Spinal cord (tissue), 10 donors: ENCODE results near the gene UBE2E3. TPM values are rescaled to one million over a fixed set of nuclear protein-coding genes. Genes with fewer than 3 reads are reported as not detected.
A peak's percentile ranks its signal among the peaks of the same experiment; 100 is the strongest.

Source experiments
- DNase-seq, 6 donors: peaks; one replicate each; pipeline versions ENCODE4 v3.0.0 to v3.0.0-alpha.2; 2013 to 2015; ENCODE audit warnings: low spot score in 6 of 6, low read depth in 4 of 6
- H3K27ac ChIP-seq: one replicate; pipeline ENCODE4 v1.5.1; 2013; ENCODE audit warnings: low read depth, low read length, control low read depth
- H3K27me3 ChIP-seq: one replicate; pipeline ENCODE4 v1.6.1; 2013; ENCODE audit warnings: low read length; ENCODE audit not compliant: control insufficient read depth, insufficient read depth
- H3K36me3 ChIP-seq: one replicate; pipeline ENCODE4 v1.6.1; 2013; ENCODE audit warnings: low read length; ENCODE audit not compliant: control insufficient read depth, insufficient read depth
- H3K4me1 ChIP-seq: one replicate; pipeline ENCODE4 v1.6.1; 2013; ENCODE audit warnings: low read length; ENCODE audit not compliant: control insufficient read depth, insufficient read depth
- H3K4me3 ChIP-seq: one replicate; pipeline ENCODE4 v1.5.1; 2013; ENCODE audit warnings: low read depth, low read length, control low read depth
- H3K9me3 ChIP-seq: one replicate; pipeline ENCODE4 v1.6.1; 2013; ENCODE audit warnings: low read length; ENCODE audit not compliant: control insufficient read depth, insufficient read depth
- WGBS: methylation state at CpG from one replicate; pipeline ENCODE4 v1.1.5; 2013; ENCODE audit warnings: missing lambda C conversion rate; ENCODE audit not compliant: insufficient coverage; 5-methylcytosine and 5-hydroxymethylcytosine counted together
- polyA plus RNA-seq, 2 donors: library from polyadenylated mRNA; unstranded; fragments of 120-200 nt; gene quantifications; one replicate each; pipeline ENCODE4 v1.2.1, GENCODE V29; 2013; ENCODE audit not compliant: insufficient read length in 2 of 2
- total RNA-seq, 2 donors: library from RNA; depleted of rRNA in 1 of 2; stranded (reverse); fragments of 120-200 nt in 1 of 2; fragments of >200 nt in 1 of 2; gene quantifications; one replicate each; pipeline versions ENCODE4 v1.2.3 to v1.2.4, GENCODE V29; 2013 to 2014
- donor health status: healthy.

Gene UBE2E3
- total and polyA plus RNA-seq, 4 donors = 124 to 187 (median 160) TPM

DNA sequence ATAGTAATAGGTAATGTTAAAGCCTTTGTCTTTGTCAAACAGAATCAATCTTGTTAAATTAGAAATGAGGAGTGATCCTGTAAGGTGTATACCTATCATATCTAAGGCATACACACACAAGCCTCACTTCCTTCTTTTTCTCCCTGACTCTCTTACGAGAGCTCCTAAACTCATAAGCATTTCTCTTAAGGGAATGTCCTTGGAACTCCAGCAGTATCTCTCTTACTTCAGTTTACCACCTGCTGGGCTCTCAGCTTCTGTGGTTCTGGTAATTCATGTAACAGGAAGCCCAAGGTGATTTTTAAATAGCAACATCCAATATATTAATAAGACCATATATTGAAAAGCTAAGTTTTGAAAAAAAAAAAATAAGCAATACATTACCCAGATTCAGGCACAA is 85.9 kb downstream of the UBE2E3 start:
- Histone ChIP-seq H3K27me3 (no peaks in the 10 kb centered on the region), H3K4me3 (no peak overlapping the region), H3K4me1 (no peaks in the 10 kb centered on the region), H3K27ac (no peak overlapping the region), H3K36me3 (no peaks in the 10 kb centered on the region), H3K9me3 (no peaks in the 10 kb centered on the region)
- 60% methylated on average over 1 of the region's 1 CpG for WGBS
- DNase-seq = no peak

DNA sequence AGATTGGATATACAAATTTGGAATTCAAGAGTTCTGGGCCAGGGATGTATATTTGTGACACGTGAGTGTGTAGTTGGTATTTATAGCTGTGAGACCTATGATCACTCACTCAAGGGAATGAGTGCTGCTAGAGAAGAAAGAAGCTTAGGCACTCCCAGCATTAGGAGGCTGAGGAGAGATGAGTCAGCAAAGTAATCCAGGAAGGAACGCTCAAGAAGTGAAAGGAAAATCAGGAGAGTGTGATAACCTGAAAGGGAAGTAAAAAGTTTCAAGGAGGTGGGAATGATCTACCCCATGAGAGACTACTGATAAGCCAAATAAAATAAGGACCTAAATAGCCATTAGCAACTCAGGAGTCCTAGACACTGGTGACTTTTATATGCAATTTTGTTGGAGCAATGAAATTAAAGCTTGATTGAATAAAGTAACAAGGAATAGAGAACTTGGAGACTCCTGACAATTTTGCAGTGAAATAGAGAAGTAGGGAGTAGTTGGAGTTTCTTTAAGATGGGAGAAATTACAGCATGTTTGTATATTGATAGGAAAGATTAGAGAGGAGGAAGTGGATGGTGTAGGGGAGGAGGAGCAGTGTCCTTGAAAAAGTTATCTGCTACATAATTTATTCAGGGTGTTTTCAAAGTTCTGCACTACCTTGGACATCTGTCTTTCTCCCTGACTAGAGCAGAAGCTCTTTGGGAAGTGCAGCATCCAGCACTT is 89.9 kb downstream of the UBE2E3 start:
- Histone ChIP-seq H3K9me3 (no peaks in the 10 kb centered on the region), H3K4me1 (no peaks in the 10 kb centered on the region), H3K36me3 (no peaks in the 10 kb centered on the region), H3K27ac (no peak overlapping the region), H3K4me3 (no peak overlapping the region), H3K27me3 (no peaks in the 10 kb centered on the region)
- DNase-seq = no peak
- 90% methylated on average over 1 of the region's 2 CpGs for WGBS

- DNase-seq = no peak
- Histone ChIP-seq H3K4me3 (no peak overlapping the region), H3K4me1 (no peaks in the 10 kb centered on the region), H3K27me3 (no peaks in the 10 kb centered on the region), H3K27ac (no peak overlapping the region), H3K9me3 (no peaks in the 10 kb centered on the region), H3K36me3 (no peaks in the 10 kb centered on the region)
- WGBS = 93% methylated on average over 2 of the region's 5 CpGs
Observed at GRCh38 chr2:181070836-181071200, 90.4 kb downstream of the UBE2E3 start.

GRCh38 chr2:181072486-181073235 is 92.3 kb downstream of the UBE2E3 start:
- DNase-seq = peak in 2 of 6 donors; percentile 20 to 92
- 46% methylated on average over 2 of the region's 6 CpGs for WGBS
- Histone ChIP-seq H3K9me3 (no peaks in the 10 kb centered on the region), H3K27ac (no peak overlapping the region), H3K4me1 (no peaks in the 10 kb centered on the region), H3K4me3 (no peak overlapping the region), H3K36me3 (no peaks in the 10 kb centered on the region), H3K27me3 (no peaks in the 10 kb centered on the region)

DNA sequence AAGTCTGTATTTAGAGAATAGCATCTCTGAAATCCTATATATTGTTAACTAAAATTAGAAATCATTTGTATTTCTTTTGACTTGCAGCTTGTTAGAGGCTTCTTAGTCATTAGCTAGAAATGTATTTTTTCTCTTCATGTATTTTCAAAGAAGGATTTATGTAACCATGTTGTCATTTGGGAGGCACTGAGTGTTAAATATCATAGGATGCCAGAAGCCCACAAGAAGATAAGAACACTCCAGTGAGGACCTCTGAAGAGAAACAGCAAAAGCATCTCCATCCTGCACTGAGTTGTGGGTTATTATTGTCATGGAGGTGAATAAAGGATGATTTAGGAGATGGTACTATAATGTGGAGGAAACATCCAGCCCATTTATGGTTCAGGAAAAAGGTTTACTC is 93.5 kb downstream of the UBE2E3 start:
- Histone ChIP-seq H3K27me3 (no peaks in the 10 kb centered on the region), H3K4me1 (no peaks in the 10 kb centered on the region), H3K9me3 (no peaks in the 10 kb centered on the region), H3K27ac (no peak overlapping the region), H3K4me3 (no peak overlapping the region), H3K36me3 (no peaks in the 10 kb centered on the region)
- no peak for DNase-seq

- no peak overlapping the region for H3K4me3 ChIP-seq
- no peaks in the 10 kb centered on the region for H3K27me3 ChIP-seq
- H3K36me3 ChIP-seq = no peaks in the 10 kb centered on the region
- H3K4me1 ChIP-seq = no peaks in the 10 kb centered on the region
- no peak overlapping the region for H3K27ac ChIP-seq
- DNase-seq = no peak
- no peaks in the 10 kb centered on the region for H3K9me3 ChIP-seq
- WGBS = 43% methylated on average over 1 of the region's 2 CpGs
Observed at GRCh38 chr2:181074457-181074856, 94.1 kb downstream of the UBE2E3 start.

GRCh38 chr2:181076658-181077057 is 96.3 kb downstream of the UBE2E3 start:
- no peaks in the 10 kb centered on the region for H3K27me3 ChIP-seq
- no peaks in the 10 kb centered on the region for H3K36me3 ChIP-seq
- DNase-seq = no peak
- WGBS = no CpG with 5 or more reads among the region's 1 CpG
- no peaks in the 10 kb centered on the region for H3K9me3 ChIP-seq
- H3K4me1 ChIP-seq = no peaks in the 10 kb centered on the region
- H3K4me3 ChIP-seq = no peak overlapping the region
- no peak overlapping the region for H3K27ac ChIP-seq

DNA sequence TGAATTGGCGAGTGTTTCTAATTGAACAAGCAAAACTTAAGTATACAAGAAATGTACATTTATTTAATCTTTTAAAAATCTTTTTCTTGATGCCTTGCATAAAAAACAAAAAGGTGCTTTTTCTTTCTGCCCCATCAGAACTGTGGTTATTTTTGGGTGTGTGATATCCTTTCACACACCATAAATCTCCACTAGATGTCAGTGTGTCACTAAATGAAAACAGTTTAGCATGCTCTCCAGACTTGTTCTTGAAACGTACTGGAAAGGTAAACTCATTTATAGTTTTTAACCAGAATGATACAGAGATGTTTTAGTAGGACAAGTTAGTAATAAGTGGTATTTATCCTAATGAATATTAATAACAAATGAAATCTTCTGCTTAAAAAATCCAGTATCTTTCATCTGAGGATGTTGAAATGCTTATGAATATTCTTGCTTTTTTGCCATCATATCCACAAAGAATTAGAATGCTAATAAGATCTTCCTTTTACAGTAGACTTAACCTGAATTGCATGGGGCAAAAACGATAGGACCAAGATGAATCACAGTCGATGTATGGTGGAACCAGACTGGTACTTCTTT is 96.8 kb downstream of the UBE2E3 start:
- no peak overlapping the region for H3K27ac ChIP-seq
- no peaks in the 10 kb centered on the region for H3K27me3 ChIP-seq
- H3K4me1 ChIP-seq = no peaks in the 10 kb centered on the region
- H3K4me3 ChIP-seq = no peak overlapping the region
- no CpG with 5 or more reads among the region's 4 CpGs for WGBS
- H3K36me3 ChIP-seq = no peaks in the 10 kb centered on the region
- peak in 5 of 6 donors; percentile 47 to 91 (median 56) for DNase-seq
- no peaks in the 10 kb centered on the region for H3K9me3 ChIP-seq

GRCh38 chr2:181083140-181083539 is 102.7 kb downstream of the UBE2E3 start:
- no CpG with 5 or more reads among the region's 2 CpGs for WGBS

DNA sequence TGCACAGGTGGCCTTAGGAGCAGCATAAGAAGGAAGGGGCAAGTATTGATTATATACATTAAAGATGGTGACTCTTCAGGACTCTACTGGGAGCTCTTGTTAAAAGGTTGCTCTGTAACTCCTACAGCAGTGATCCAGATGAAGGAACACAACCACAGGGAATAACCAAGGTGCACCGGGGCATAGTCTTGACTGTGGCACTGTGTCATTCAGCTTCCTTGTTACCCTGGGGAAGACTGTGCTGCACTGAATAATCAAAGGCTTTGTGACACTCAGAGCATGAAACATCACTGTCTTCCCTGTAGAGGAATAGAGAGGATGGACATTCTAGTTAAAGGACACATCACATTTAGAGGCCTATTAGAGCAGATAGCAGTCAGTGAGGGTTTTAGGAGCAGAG is 105.3 kb downstream of the UBE2E3 start:
- no peak overlapping the region for H3K27ac ChIP-seq
- H3K4me1 ChIP-seq = no peaks in the 10 kb centered on the region
- no peaks in the 10 kb centered on the region for H3K9me3 ChIP-seq
- no CpG with 5 or more reads among the region's 1 CpG for WGBS
- no peaks in the 10 kb centered on the region for H3K36me3 ChIP-seq
- DNase-seq = no peak
- no peaks in the 10 kb centered on the region for H3K27me3 ChIP-seq
- H3K4me3 ChIP-seq = no peak overlapping the region

More at GRCh38 chr2:181083140-181083539, 102.7 kb downstream of the UBE2E3 start:
- no peaks in the 10 kb centered on the region for H3K36me3 ChIP-seq
- H3K4me3 ChIP-seq = no peak overlapping the region
- H3K27ac ChIP-seq = no peak overlapping the region
- DNase-seq = no peak
- no peaks in the 10 kb centered on the region for H3K9me3 ChIP-seq
- H3K27me3 ChIP-seq = no peaks in the 10 kb centered on the region
- H3K4me1 ChIP-seq = no peaks in the 10 kb centered on the region
